Smooth muscle cell of the brain vasculature (primary cell): ENCODE data around the gene NFIX.

Experiments used
- DNase-seq: peaks from one replicate; pipeline ENCODE4 v3.0.0-alpha.2; 2012; ENCODE audit warnings: low read depth, low spot score

The NFIX gene

GRCh38 chr19:13036366-13036976 lies 41.2 kb downstream of the NFIX start:
- DNase-seq: no peak

- no peak for DNase-seq
These were observed 41.9 kb downstream of the NFIX start for GRCh38 chr19:13037161-13037560.

GRCh38 chr19:13037731-13038130 lies 42.5 kb downstream of the NFIX start:
- no peak for DNase-seq

- DNase-seq: no peak
These were observed 43.3 kb downstream of the NFIX start for GRCh38 chr19:13038306-13039210.

- DNase-seq: no peak
These were observed 44.0 kb downstream of the NFIX start for GRCh38 chr19:13039211-13039789.

- DNase-seq: no peak
These were observed 45.1 kb downstream of the NFIX start for GRCh38 chr19:13040232-13040947.

GRCh38 chr19:13040948-13041292 lies 45.6 kb downstream of the NFIX start:
- DNase-seq: no peak

- DNase-seq: no peak
These were observed 47.3 kb downstream of the NFIX start for GRCh38 chr19:13042443-13043130.

GRCh38 chr19:13043285-13043684 lies 48.0 kb downstream of the NFIX start:
- no peak for DNase-seq

- DNase-seq: no peak
These were observed 49.1 kb downstream of the NFIX start for GRCh38 chr19:13044231-13044836.

GRCh38 chr19:13045812-13046211 lies 50.5 kb downstream of the NFIX start:
- no peak for DNase-seq

- no peak for DNase-seq
These were observed 52.1 kb downstream of the NFIX start for GRCh38 chr19:13047374-13047773.

- DNase-seq: no peak
These were observed 55.0 kb downstream of the NFIX start for GRCh38 chr19:13050274-13050673.

- DNase-seq: no peak
These were observed 56.4 kb downstream of the NFIX start for GRCh38 chr19:13051557-13052165.

- DNase-seq: no peak
These were observed 57.3 kb downstream of the NFIX start for GRCh38 chr19:13052447-13053175.

- DNase-seq: no peak
These were observed 58.0 kb downstream of the NFIX start for GRCh38 chr19:13053238-13053637.

- DNase-seq: no peak
These were observed 58.7 kb downstream of the NFIX start for GRCh38 chr19:13053761-13054625.

- DNase-seq: no peak
These were observed 59.4 kb downstream of the NFIX start for GRCh38 chr19:13054626-13055212.
